ENCODE measurements around the gene PUS1. TPM values are rescaled to one million over a fixed set of nuclear protein-coding genes. Genes with fewer than 3 reads are reported as not detected.

Gene PUS1
- total RNA-seq, 1 donor from 2014 or later, result 7.7 TPM

DNA sequence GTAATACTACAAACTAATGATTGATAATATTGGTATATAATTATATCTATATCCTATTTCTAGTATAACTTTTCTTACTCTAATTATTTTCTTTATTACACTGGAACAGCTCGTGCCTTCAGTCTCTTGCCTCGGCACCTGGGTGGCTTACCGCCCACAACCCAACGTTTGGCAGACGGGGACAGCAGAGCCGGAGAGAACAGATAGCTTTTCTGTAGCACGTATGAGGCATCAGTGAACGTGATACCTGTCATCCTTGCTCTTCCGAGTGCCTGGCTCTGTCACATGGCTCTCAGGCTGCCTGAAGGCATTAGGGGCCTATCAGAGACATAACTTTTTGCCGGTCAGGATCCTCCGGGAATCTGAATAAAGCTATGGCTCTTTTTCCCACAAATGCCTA is 5.5 kb downstream of the PUS1 start:
- Histone ChIP-seq H3K4me1 (peaks cover 16% of the 10 kb centered on the region), H3K27ac (replicated peaks) (no peak overlapping the region), H3K9me3 (replicated peaks) (no peaks in the 10 kb centered on the region), H3K36me3 (peaks cover 46% of the 10 kb centered on the region), H3K27me3 (ENCODE audit: low read depth) (no peaks in the 10 kb centered on the region), H3K4me3 (no peak overlapping the region)
- intact Hi-C loops (cut with micrococcal nuclease), result no loop called here
- no peak for TF ChIP-seq CTCF (IDR thresholded peaks at IDR 0.05; ENCODE audit: borderline replicate concordance)
- DNase-seq, result no peak

DNA sequence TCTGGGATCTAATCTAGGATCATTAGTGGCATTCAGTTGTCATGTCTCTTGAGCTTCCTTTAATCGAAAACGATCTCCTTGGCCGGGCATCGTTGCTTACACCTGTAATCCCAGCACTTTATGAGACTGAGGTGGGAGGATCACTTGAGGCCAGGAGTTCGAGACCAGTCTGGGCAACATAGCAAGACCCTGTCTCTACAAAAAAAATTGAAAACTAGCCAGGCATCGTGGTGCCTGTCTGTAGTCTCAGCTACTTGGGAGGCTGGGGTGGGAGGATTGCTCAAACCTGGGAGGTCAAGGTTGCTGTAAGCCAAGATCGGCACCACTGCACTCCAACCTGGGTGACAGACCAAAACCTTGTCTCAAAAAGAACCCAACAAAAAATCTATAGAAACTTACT is 9.0 kb downstream of the PUS1 start:
- Histone ChIP-seq H3K36me3 (peaks cover 50% of the 10 kb centered on the region), H3K4me1 (no peaks in the 10 kb centered on the region), H3K27me3 (ENCODE audit: low read depth) (no peaks in the 10 kb centered on the region), H3K4me3 (no peak overlapping the region), H3K27ac (replicated peaks) (no peak overlapping the region), H3K9me3 (replicated peaks) (no peaks in the 10 kb centered on the region)
- intact Hi-C loops (cut with micrococcal nuclease), result no loop called here
- TF ChIP-seq CTCF (IDR thresholded peaks at IDR 0.05; ENCODE audit: borderline replicate concordance), result no peak
- DNase-seq, result no peak

DNA sequence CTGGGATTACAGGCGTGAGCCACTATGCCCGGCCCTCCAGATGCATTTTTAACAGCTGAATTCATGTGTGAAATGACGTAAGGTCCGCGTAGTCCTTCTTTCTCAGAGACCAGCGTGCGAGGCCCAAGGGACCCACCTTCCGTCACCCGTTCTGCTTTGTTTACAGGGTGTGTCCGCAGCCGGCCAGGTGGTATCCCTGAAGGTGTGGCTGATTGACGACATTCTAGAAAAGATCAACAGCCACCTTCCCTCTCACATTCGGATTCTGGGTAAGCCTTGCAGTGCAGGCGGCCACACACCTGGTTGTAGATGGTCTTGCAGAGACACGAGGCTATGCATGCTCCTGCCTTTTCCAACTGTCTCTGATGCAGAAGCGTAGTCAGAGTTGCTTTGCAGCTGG is 9.9 kb downstream of the PUS1 start:
- H3K4me1 ChIP-seq, result no peaks in the 10 kb centered on the region
- intact Hi-C loops (cut with micrococcal nuclease), result no loop called here
- H3K36me3 ChIP-seq, result peaks cover 50% of the 10 kb centered on the region
- H3K9me3 ChIP-seq (replicated peaks), result no peaks in the 10 kb centered on the region
- DNase-seq, result no peak
- H3K4me3 ChIP-seq, result no peak overlapping the region
- H3K27ac ChIP-seq (replicated peaks), result no peak overlapping the region
- no peak for TF ChIP-seq CTCF (IDR thresholded peaks at IDR 0.05; ENCODE audit: borderline replicate concordance)
- H3K27me3 ChIP-seq (ENCODE audit: low read depth), result no peaks in the 10 kb centered on the region

DNA sequence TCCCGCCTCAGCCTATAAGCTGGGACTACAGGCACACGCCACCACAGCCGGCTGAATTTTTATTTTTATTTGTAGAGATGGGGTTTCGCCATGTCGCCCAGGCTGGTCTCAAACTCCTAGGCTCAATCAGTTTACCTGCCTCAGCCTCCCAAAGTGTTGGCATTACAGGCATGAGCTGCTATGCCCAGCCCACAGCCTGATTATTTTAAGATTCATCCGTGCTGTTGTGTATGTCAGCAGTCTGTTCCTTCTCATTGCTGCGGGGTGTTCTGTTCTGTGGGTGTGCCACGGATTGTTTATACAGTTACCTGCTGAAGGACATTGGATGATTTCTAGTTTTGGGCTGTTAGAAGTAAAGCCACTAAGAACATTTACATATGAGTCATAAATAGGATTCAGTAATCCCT is 11.1 kb downstream of the PUS1 start:
- intact Hi-C loops (cut with micrococcal nuclease), result no loop called here
- DNase-seq, result no peak
- Histone ChIP-seq H3K27ac (replicated peaks) (no peak overlapping the region), H3K9me3 (replicated peaks) (no peaks in the 10 kb centered on the region), H3K4me1 (no peaks in the 10 kb centered on the region), H3K4me3 (no peak overlapping the region), H3K27me3 (ENCODE audit: low read depth) (no peaks in the 10 kb centered on the region), H3K36me3 (peaks cover 49% of the 10 kb centered on the region)
- no peak for TF ChIP-seq CTCF (IDR thresholded peaks at IDR 0.05; ENCODE audit: borderline replicate concordance)

DNA sequence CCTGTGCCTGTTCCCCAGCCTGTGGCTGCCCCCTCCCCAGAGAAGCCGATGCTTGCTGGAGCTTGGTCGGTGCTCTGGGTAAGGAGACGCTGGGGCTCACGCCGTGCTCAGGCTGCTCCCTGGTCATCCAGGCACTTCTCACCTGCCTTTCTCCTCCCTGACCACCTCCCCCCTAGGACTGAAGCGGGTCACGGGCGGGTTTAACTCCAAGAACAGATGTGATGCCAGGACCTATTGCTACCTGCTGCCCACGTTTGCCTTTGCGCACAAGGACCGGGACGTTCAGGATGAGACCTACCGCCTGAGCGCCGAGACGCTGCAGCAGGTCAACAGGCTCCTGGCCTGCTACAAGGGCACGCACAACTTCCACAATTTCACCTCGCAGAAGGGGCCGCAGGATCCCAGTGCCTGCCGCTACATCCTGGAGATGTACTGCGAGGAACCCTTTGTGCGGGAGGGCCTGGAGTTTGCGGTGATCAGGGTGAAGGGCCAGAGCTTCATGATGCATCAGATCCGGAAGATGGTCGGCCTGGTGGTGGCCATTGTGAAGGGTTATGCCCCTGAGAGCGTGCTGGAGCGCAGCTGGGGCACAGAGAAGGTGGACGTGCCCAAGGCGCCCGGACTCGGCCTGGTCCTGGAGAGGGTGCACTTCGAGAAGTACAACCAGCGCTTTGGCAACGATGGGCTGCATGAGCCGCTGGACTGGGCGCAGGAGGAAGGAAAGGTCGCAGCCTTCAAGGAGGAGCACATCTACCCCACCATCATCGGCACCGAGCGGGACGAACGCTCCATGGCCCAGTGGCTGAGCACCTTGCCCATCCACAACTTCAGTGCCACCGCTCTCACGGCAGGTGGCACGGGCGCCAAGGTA is 12.3 kb downstream of the PUS1 start:
- TF ChIP-seq CTCF (IDR thresholded peaks at IDR 0.05; ENCODE audit: borderline replicate concordance), result no peak
- H3K36me3 ChIP-seq, result peaks cover 46% of the 10 kb centered on the region
- H3K4me3 ChIP-seq, result no peak overlapping the region
- no peaks in the 10 kb centered on the region for H3K9me3 ChIP-seq (replicated peaks)
- intact Hi-C loops (cut with micrococcal nuclease), result no loop called here
- no peak for DNase-seq
- no peak overlapping the region for H3K27ac ChIP-seq (replicated peaks)
- no peaks in the 10 kb centered on the region for H3K4me1 ChIP-seq
- no peaks in the 10 kb centered on the region for H3K27me3 ChIP-seq (ENCODE audit: low read depth)

Measured in left ventricle myocardium inferior (tissue), 1 donor.